Measurements from ENCODE around the gene MEX3D.

Gene MEX3D

GRCh38 chr19:1518471-1518870, 49.7 kb downstream of the MEX3D start:
- no peak for DNase-seq (ENCODE audit: low read depth)

- DNase-seq (ENCODE audit: low read depth), result no peak
Observed at GRCh38 chr19:1516395-1516753, 51.8 kb downstream of the MEX3D start.

- DNase-seq (ENCODE audit: low read depth), result no peak
Observed at GRCh38 chr19:1514986-1515721, 53.0 kb downstream of the MEX3D start.

- DNase-seq (ENCODE audit: low read depth), result no peak
Observed at GRCh38 chr19:1514295-1514661, 53.8 kb downstream of the MEX3D start.

GRCh38 chr19:1513499-1514294, 54.4 kb downstream of the MEX3D start:
- DNase-seq (ENCODE audit: low read depth), result peak; percentile 62

GRCh38 chr19:1512671-1513498, 55.2 kb downstream of the MEX3D start, which contains the start of gene ADAMTSL5:
ADAMTSL5 (minus strand) TSS chr19:1513019; CDS start chr19:1510943, 2,076 bp downstream.
- no peak for DNase-seq (ENCODE audit: low read depth)

GRCh38 chr19:1511318-1512317, 56.5 kb downstream of the MEX3D start:
- DNase-seq (ENCODE audit: low read depth), result no peak

GRCh38 chr19:1510807-1511206, 57.3 kb downstream of the MEX3D start:
- DNase-seq (ENCODE audit: low read depth), result no peak

GRCh38 chr19:1510442-1510806, 57.7 kb downstream of the MEX3D start:
- DNase-seq (ENCODE audit: low read depth), result no peak

GRCh38 chr19:1509602-1510441, 58.3 kb downstream of the MEX3D start:
- DNase-seq (ENCODE audit: low read depth), result no peak

- no peak for DNase-seq (ENCODE audit: low read depth)
Observed at GRCh38 chr19:1508507-1508856, 59.6 kb downstream of the MEX3D start.

- peak; percentile 92 for DNase-seq (ENCODE audit: low read depth)
Observed at GRCh38 chr19:1507763-1508506, 60.2 kb downstream of the MEX3D start.

GRCh38 chr19:1507192-1507660, 60.9 kb downstream of the MEX3D start:
- DNase-seq (ENCODE audit: low read depth), result no peak

GRCh38 chr19:1505991-1506881, 61.9 kb downstream of the MEX3D start:
- no peak for DNase-seq (ENCODE audit: low read depth)

- no peak for DNase-seq (ENCODE audit: low read depth)
Observed at GRCh38 chr19:1505012-1505411, 63.1 kb downstream of the MEX3D start.
